ENCODE results near the gene FABP6.
"Not testable (repeated sequence)": the region's sequence is repeated elsewhere in the genome, so short reads cannot be mapped to it uniquely, and the experiment has no call there.

The FABP6 gene

GRCh38 chr5:160219356-160219755 is 9.9 kb upstream of the FABP6 start:
- DNase-seq (ENCODE audit: low read depth in 3 of 3, low spot score in 1 of 3) = no peak

GRCh38 chr5:160221082-160221481 is 8.2 kb upstream of the FABP6 start:
- DNase-seq (ENCODE audit: low read depth in 3 of 3, low spot score in 1 of 3) = no peak

- no peak for DNase-seq (ENCODE audit: low read depth in 3 of 3, low spot score in 1 of 3)
These were observed 2.3 kb upstream of the FABP6 start for GRCh38 chr5:160227012-160227411.

GRCh38 chr5:160230686-160231527 is 1.6 kb downstream of the FABP6 start:
- DNase-seq (ENCODE audit: low read depth in 3 of 3, low spot score in 1 of 3) = no peak

- no peak for DNase-seq (ENCODE audit: low read depth in 3 of 3, low spot score in 1 of 3)
These were observed 2.6 kb downstream of the FABP6 start for GRCh38 chr5:160231783-160232342.

GRCh38 chr5:160233215-160233614 is 3.9 kb downstream of the FABP6 start:
- DNase-seq (ENCODE audit: low read depth in 3 of 3, low spot score in 1 of 3) = no peak

- no peak for DNase-seq (ENCODE audit: low read depth in 3 of 3, low spot score in 1 of 3)
These were observed 6.4 kb downstream of the FABP6 start for GRCh38 chr5:160235731-160236130.

GRCh38 chr5:160237571-160238093 is 8.3 kb downstream of the FABP6 start:
- no peak for DNase-seq (ENCODE audit: low read depth in 3 of 3, low spot score in 1 of 3)

- DNase-seq (ENCODE audit: low read depth in 3 of 3, low spot score in 1 of 3) = no peak
These were observed 11.0 kb downstream of the FABP6 start for GRCh38 chr5:160240350-160240749.

GRCh38 chr5:160242145-160242544 is 12.8 kb downstream of the FABP6 start:
- DNase-seq (ENCODE audit: low read depth in 3 of 3, low spot score in 1 of 3) = no peak

- DNase-seq (ENCODE audit: low read depth in 3 of 3, low spot score in 1 of 3) = no peak
These were observed 16.3 kb downstream of the FABP6 start for GRCh38 chr5:160245506-160246086.

- DNase-seq (ENCODE audit: low read depth in 3 of 3, low spot score in 1 of 3) = not testable (repeated sequence)
These were observed 20.3 kb downstream of the FABP6 start for GRCh38 chr5:160249570-160249969.

GRCh38 chr5:160250226-160250625 is 20.9 kb downstream of the FABP6 start:
- DNase-seq (ENCODE audit: low read depth in 3 of 3, low spot score in 1 of 3) = no peak

GRCh38 chr5:160250826-160251225 is 21.5 kb downstream of the FABP6 start:
- DNase-seq (ENCODE audit: low read depth in 3 of 3, low spot score in 1 of 3) = no peak

- DNase-seq (ENCODE audit: low read depth in 3 of 3, low spot score in 1 of 3) = no peak
These were observed 22.3 kb downstream of the FABP6 start for GRCh38 chr5:160251406-160252155.

GRCh38 chr5:160252916-160253315 is 23.6 kb downstream of the FABP6 start:
- no peak for DNase-seq (ENCODE audit: low read depth in 3 of 3, low spot score in 1 of 3)

GRCh38 chr5:160253441-160253840 is 24.1 kb downstream of the FABP6 start:
- no peak for DNase-seq (ENCODE audit: low read depth in 3 of 3, low spot score in 1 of 3)

GRCh38 chr5:160254706-160255105 is 25.4 kb downstream of the FABP6 start:
- DNase-seq (ENCODE audit: low read depth in 3 of 3, low spot score in 1 of 3) = no peak

GRCh38 chr5:160259341-160259740 is 30.0 kb downstream of the FABP6 start:
- DNase-seq (ENCODE audit: low read depth in 3 of 3, low spot score in 1 of 3) = no peak

- DNase-seq (ENCODE audit: low read depth in 3 of 3, low spot score in 1 of 3) = no peak
These were observed 30.9 kb downstream of the FABP6 start for GRCh38 chr5:160260006-160260775.
